IPS-11a (cell line): ENCODE measurements around the gene SNRNP27.

Experiments
- H3K4me3 ChIP-seq: one replicate; pipeline ENCODE4 v1.5.1; 2013; ENCODE audit warnings: low read depth, low read length, control low read depth

SNRNP27 gene

DNA sequence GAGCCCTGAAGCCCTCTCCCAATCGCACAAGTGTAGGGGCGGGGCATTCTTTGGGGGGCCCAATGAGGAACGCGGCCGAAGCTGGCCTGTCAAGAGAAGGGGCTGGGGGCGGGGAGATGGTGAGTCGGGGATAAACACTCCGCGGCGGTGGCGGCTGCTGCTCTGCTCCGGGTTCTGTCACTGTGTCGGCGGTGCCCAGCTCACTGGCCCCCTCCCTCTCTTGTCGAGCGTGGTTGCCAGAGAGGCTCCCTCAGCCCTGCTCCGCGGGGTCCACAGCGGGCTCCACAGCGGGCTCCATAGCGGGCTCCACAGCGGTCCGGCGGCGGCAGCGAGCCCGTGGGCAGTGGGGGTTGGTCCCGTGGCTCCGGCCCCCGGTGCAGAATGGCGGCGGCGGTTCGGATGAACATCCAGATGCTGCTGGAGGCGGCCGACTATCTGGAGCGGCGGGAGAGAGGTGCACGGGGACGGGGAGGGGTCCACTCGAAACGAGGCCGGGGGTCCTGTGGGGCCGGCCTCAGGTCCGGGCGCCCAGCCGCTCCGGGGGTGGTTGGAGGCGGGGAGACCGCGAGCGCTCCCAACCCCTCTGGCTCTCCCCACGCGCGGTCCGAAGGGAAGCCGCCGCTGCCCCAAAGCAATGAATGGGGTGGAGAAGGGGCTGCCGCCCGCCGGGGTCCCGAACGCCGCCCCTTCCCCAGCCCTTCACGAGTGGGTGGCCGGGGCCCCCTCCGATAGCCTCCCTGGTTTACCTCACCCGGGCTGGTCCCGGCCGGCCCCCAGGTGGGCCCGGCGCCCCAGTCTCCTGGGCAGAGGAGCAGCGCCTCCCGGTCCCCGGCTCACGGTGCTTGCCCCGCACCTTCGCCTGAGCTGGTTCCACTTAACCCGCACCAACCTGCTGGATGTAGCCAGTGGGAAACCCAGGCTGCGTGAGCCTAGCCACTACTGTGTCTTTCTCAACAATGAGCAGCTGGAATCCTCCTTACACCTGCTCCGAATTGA, 21.5 kb downstream of the SNRNP27 start, which contains the start of gene MXD1:
MXD1 (plus strand) TSS at position 160 of the 996 bp plus-strand sequence; CDS start at position 382, 222 bp downstream.
- H3K4me3 ChIP-seq: peak within 1 kb of the TSS; percentile 67

DNA sequence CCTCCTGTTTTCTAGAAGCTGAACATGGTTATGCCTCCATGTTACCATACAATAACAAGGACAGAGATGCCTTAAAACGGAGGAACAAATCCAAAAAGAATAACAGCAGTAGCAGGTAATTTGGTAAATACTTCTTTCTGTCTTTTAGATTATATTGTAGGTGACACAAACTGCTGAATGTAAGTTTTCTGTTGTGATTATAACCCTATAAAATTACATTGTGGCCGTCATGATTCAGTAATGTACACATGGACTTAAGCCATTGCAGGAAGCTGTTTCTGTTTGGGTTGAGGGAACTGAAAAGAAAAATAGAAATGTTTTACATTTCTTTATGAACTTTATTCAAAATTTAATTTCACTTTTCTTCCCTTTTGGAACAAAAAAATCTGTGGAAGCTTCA, 22.4 kb downstream of the SNRNP27 start:
- no peak overlapping the region for H3K4me3 ChIP-seq

DNA sequence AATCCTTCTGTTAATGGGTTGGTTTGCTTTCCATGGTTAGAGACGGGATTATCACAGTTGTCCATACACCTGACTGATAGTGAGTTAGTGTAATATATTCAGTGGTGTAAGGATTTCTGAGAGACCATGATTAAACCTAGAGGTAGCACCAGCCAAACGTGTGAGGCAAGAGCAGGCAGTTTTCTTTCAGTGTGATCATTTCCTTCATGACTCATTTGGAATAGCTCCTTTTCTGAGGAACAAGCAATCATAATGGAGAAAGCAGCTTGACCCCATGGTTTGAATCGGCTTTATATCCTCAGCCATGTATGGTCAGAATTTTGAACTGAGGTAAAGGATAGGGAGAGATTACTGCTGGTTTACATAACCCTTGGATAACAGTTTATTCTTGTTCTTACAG, 24.1 kb downstream of the SNRNP27 start:
- no peak overlapping the region for H3K4me3 ChIP-seq

DNA sequence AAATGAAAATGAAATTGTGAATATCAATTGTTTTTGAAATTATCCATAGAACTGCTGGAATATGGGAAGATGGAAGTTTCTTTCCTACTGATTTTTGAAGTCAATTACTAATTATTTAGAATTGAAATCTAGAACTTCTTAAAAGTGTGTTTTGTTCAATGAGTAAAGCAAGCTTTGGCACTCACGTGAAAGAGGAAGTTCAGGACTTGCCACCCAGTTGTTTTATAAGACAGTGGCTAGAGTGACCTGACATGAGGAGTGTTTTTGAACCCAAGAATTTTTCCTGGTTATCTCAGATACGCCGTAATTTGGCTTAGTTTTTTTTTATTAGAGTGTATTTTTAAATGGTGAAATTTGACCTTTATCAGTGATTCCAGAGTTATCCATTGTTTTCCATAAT, 24.6 kb downstream of the SNRNP27 start:
- no peak overlapping the region for H3K4me3 ChIP-seq

DNA sequence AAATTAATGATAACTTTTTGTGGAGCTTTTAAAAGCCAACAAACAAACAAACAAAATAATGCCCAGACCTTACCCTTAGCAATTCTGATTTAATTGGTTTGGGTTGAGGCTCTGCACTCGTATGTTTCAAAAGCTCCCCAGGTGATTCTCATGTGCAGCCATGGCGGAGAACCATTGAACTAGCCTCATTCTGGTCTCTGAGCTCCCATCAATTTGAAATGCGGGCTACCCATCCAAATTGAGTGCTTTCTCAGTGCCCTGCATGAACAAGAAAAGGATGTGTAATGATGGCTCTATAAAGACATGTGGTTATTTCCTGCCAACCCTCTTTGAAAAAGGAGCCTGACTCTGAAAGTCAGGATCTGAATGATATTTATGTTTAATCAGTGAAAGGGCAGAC, 29.4 kb downstream of the SNRNP27 start:
- no peak overlapping the region for H3K4me3 ChIP-seq

DNA sequence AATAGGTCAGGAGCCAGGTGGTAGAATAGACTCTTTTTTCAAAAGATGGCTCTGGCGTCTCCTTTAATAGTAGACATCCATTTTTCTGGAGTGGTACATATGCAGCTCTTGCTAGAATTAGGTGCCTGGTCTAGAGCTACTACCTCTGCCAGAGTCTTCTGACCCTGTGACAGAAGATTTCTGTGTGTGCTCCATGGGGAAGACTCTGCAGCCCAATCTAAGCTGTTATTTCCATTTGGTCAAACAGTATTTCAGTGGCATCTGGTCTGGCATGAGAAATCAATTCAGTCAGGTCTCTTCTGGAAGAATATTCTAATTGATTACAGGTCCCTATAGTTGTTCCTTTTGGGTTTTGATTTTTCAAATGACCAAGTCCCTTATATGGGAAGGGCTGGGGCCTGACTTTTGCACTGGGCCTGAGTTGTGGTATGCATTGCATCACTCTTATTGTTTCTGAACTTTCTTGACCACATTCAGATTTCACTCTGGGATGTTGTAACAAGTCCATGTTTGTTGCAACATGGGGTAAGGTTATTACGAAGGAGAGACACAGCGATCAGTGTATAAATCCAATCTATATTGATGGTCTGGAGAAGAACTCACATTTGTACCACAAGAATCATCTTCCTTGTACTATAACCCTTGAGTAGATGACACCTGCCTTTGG, 33.2 kb downstream of the SNRNP27 start:
- H3K4me3 ChIP-seq: no peak overlapping the region

DNA sequence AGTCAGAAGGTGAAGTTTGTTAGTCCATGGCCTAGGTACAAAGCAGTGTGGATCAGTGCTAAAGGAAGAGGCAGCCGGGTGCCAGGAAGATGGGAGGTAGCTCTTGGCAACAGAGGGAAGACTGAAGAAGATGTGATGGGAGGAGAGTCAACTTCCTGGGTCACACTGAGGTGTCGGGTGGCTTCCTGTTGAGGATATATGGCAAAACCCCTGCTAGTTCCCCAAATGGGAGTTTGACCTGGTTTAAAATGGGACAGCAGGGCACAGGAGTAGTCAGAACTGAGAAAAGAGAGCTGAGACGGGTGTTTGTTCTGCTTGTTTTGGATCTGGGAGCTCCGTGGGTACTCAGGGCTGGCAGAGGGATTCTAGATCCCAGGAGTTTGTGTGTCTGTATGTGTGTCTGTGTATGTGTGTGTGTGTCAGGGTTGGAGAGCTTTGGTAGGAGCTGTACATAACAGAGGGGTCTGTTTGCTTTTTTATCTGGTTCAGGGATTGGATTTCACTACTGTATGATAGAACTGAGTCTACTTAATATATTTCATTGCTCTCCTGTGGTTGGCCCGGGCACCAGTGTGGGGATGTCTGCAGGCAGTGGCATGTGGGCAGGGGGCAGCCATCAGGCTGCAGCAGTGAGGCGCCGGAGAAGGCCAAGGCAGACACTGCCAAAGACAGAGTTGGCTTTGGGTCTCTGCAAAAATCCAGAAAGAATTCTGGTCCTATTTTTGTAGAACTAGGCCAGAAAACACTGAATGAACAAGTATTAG, 38.3 kb downstream of the SNRNP27 start:
- no peak overlapping the region for H3K4me3 ChIP-seq

DNA sequence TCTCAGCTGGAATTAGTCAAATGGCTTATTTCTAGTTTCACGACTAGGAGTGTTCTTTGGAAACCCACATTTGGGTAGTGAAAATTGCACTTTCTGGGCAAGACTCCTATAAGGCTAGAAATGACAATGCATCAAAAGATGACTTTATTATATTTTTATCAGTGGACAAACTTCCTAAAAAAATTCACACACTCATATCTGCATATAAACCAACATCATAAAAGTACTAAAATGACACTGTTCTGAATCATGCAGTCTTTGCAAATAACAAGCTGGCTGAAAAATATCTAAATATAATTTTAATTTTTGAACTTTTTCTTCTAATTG, 38.8 kb downstream of the SNRNP27 start:
- H3K4me3 ChIP-seq: no peak overlapping the region

DNA sequence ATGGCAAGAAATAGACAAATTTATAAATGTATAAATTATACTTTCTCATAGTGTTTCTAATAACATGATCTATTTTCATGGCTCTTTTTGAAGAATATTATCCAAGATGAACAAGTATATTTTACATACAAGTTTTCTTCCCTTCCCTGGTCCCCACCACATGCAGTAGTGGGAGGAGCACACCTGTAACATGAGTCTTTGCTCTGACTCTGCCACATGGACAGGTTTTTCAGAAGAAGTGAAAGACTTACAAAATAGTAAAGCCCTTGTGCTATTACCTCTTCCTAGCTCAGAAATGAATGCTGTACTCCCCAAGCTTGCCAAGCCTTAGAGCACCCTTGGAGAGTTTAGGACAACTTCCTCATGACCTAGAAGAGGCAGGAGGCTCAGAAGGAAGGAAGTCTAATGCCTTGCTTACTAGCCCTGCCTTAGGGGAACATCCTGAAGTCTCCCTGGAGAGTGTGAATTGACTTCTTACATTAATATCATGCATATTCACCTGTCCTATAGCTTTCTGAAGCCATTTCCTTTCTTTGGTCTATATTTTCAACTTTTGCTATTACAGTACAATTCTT, 39.6 kb downstream of the SNRNP27 start:
- no peak overlapping the region for H3K4me3 ChIP-seq

DNA sequence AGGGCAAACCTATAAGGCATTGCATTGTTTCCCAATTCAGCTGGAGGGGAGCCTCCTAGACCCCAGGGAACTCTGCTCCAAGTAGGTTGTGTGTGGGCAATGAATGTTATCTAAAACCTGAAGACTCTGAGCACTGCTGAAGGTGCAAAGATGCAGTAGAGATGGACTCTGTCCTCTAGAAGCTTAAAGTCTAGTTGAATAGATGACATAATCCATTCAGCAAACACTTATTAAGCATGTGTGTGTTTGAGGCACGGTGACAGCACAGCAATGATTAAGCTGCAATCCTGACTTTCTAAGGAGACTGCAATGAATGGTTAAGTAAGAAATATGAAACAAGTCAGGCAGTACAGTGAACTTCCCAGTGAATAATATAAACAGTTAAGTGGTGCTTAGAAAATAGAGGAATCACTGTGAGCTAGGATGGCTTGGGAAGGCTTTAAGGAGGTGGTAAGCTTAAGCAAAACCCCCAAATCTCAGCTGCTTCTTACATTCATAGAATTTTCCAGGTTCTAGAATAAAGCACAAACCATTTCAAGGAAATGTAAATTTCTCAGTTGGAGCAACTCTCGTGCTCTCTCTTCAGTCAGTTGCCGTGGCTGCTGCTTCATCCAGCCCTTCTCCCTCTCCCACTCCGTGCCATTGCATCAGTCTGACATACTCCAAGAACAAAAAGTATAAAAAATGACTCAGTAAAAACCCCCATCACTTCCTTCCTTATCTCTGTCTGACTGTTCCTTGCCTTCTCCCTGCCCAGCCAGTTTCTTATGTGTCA, 40.3 kb downstream of the SNRNP27 start:
- no peak overlapping the region for H3K4me3 ChIP-seq

DNA sequence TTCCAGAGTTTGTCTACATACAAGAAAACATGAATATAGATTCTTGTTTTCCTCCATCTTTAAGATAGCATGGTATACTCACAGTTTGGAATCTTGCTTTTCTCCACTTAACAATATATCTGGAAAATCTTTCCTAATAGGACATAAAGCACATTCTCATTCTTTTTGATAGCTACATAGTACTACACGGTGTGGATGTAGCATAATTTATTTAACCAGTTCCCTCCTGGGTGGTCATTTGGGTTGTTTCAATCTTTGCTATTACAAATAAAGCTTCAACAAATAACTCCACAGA, 40.8 kb downstream of the SNRNP27 start:
- no peak overlapping the region for H3K4me3 ChIP-seq

DNA sequence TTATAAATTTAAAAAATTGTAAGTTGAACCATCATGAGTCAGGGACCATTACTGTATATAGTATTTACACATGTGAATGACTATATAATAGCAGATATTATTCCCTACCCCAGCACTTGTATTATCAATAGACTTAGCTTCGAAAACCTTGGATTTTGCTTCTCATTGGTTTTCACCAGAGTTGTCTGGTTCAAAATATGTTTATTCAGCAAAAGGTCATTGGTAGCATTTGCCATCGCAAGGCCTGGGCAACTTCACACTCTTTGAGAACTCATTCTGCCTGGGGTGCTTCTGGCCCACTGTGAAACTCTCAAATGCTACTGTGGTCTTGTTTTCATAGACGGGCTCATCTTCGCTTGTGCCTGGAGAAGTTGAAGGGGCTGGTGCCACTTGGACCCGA, 41.3 kb downstream of the SNRNP27 start:
- H3K4me3 ChIP-seq: no peak overlapping the region

DNA sequence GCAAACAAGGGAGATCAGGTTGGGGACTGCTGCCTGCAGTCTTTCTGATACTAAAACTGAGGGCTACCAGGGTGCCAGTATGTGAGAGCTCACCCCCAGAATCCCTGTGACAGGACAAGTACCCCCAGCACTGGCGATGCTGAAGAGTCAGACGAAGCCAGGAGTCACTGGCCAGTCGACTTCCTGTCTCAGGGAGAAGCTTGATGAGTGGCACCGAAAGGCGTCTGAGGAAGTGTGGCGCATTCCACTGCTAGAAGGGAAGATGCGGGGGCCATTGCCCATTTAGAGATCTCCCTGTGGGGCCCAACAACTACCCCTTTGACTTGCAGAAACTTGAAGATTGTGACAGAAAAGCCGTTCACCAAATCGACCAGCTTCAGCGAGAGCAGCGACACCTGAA, 43.1 kb downstream of the SNRNP27 start:
- no peak overlapping the region for H3K4me3 ChIP-seq

DNA sequence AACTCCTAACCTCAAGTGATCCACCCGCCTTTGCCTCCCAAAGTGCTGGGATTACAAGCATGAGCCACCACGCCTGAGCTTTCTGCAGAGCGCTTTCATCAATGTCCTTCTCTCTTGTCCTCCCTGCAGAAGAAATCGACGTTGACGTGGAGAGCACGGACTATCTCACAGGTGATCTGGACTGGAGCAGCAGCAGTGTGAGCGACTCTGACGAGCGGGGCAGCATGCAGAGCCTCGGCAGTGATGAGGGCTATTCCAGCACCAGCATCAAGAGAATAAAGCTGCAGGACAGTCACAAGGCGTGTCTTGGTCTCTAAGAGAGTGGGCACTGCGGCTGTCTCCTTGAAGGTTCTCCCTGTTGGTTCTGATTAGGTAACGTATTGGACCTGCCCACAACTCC, 44.2 kb downstream of the SNRNP27 start:
- no peak overlapping the region for H3K4me3 ChIP-seq

DNA sequence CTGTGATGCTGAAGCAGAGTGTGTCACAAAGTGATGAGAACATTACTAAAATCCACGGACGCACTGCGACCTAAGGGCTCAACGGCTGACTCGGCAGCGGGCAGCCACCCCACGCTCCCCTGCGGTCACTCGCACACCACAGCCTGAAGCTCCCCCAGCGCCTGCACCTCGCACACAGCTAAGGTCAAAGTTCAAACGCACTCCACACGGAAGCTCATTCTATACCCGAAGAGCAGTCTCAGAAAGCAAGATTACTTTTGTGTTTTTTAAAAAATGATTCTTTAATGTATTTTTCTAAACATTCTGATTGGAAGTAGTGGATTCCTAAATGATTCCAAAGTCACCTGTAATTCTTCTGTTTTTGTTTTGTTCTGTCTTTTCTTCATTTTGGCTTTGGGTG, 46.0 kb downstream of the SNRNP27 start:
- no peak overlapping the region for H3K4me3 ChIP-seq

DNA sequence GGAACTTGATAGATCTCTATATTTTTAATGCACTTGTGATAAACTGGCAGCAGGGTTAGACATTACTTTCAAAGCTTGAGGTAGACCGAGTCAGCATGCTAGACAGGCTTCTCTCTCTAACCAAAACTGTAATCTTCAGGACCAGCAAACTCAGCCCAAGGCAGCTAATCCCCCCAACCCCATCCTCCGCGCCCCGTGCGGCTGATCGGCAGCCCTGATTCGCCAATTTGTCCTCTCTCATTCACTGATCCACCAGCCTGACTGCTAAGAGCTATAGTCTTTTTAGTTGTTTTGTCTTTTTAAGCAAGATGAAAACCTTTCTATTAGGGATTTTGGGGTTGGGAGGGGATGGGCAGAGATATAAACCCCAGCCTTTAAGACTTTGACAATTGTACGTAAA, 46.9 kb downstream of the SNRNP27 start:
- no peak overlapping the region for H3K4me3 ChIP-seq

DNA sequence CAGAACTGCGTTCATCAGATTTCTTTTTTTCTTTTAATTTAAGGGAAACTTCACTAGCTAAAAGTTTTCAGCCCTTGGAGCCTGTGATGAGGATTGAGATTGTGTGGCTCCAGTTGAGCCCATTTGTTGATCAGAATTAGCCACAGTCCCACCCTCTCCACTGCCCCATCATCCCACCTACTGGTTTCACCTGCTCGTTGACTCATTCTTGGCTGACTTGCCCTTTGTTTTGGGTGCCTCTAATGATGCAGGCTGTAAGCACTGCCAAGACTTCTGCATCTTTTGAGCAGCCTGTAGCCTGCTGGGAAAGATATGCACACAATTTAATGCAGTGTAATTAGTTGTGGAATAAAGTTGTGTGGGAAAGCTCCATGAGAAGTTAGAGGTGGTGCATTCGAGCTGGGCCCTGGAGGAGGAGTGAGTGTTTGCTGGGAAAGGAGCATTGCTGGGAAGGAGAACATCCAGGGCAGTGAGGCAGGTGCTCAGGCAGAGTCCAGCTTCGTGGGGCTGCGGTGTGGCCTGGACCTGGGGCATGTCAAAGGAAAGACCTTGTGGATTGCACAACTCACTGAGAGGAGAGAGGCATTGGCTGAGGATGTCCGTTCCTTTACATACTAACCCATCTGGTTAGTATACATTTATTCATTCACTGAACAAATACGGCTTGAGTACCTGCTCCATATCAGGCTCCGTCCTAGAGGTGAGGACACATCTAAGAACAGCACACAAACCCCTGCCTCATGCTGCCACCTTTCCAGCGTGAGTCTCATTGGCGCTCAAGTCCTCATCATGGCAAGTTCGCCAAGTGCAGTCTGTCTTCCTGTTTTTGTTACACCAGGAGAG, 49.5 kb downstream of the SNRNP27 start:
- H3K4me3 ChIP-seq: no peak overlapping the region

DNA sequence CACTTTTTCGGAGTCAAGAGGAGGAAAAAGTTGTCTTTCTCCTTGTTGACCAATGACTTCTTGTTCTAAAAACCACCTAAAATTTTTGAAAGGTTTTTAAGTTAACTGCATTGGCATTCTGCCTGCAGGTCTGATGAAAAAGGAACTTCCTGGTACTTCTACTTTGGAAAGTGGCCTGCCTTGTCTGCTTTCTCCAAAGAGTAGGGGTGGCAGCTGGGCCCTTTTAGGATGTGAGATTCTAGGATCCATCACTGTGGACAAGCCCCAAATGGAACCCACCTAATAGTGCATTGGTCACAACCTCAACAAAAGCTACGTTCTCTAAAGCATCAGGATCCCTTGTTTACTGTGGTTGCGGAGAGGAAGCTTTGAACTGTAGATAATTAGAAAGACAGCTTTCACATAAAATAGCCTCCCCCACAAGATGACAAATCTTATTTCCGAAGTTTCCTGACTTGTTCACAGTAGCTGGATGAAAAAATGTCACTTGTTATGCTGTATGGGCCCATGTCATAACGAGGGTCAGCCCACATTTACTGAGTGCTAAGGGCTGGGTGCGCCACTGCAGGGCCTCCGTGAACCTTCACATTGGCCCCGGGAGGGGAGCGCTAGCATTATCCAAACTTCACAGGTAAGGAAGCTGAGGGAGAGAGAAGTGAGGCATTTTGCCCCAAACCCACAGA, 50.2 kb downstream of the SNRNP27 start:
- no peak overlapping the region for H3K4me3 ChIP-seq

DNA sequence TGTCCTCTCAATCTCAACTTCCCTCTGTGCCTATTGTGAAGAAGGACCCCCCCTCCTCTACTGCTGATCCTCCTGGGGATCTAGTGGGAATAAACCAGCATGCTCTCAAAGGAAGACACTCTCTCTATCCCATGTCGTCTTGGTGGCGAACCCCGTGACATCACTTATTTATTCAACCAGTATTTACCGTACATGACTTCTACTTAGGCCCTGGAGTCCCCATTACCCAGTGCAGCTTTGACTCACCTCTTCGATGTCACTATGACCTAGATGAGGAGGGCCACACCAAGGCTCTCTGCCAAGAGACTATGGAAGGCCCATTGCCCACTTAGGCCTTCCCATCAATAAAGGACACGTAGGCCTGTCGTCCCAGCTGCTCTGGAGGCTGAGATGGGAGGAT, 51.0 kb downstream of the SNRNP27 start:
- H3K4me3 ChIP-seq: no peak overlapping the region
